ENCODE data around the gene VPS13D.

- TF ChIP-seq CTCF (IDR thresholded peaks at IDR 0.05) = no peak
- TF ChIP-seq POLR2AphosphoS5 (IDR thresholded peaks at IDR 0.05; ENCODE audit: insufficient read depth in 1 of 2, low read depth in 1 of 2) = no peak
- no peak for TF ChIP-seq POLR2A (IDR thresholded peaks at IDR 0.05)
These were observed 66.8 kb downstream of the VPS13D start for GRCh38 chr1:12296623-12297022.

Data from vagina (tissue), 2 donors.